ENCODE data around the gene CCDC30. TPM values are rescaled to one million over a fixed set of nuclear protein-coding genes. Genes with fewer than 3 reads are reported as not detected.

Gene CCDC30
- total and polyA plus RNA-seq, 2 experiments from 2014 or later, result 2.6 to 12.9 TPM

- Histone ChIP-seq H3K9me3 (ENCODE audit: low read depth) (no peaks in the 10 kb centered on the region), H3K27ac (no peak overlapping the region), H3K27me3 (no peaks in the 10 kb centered on the region), H3K36me3 (replicated peaks; ENCODE audit: insufficient read depth, low read depth) (no peaks in the 10 kb centered on the region), H3K9me2 (replicated peaks; ENCODE audit: insufficient read depth) (no peaks in the 10 kb centered on the region), H3K4me2 (no peak overlapping the region), H3K4me3 (no peak overlapping the region), H2AFZ (no peak overlapping the region), H3K4me1 (ENCODE audit: insufficient read depth) (peaks cover 4% of the 10 kb centered on the region), H4K20me1 (ENCODE audit: insufficient read depth, poor library complexity, severe bottlenecking) (no peaks in the 10 kb centered on the region), H3K79me2 (no peaks in the 10 kb centered on the region)
- 81% methylated on average over 4 of the region's 4 CpGs for WGBS (ENCODE audit: low lambda C conversion rate, missing lambda C conversion rate)
- TF ChIP-seq, protein P1, sequence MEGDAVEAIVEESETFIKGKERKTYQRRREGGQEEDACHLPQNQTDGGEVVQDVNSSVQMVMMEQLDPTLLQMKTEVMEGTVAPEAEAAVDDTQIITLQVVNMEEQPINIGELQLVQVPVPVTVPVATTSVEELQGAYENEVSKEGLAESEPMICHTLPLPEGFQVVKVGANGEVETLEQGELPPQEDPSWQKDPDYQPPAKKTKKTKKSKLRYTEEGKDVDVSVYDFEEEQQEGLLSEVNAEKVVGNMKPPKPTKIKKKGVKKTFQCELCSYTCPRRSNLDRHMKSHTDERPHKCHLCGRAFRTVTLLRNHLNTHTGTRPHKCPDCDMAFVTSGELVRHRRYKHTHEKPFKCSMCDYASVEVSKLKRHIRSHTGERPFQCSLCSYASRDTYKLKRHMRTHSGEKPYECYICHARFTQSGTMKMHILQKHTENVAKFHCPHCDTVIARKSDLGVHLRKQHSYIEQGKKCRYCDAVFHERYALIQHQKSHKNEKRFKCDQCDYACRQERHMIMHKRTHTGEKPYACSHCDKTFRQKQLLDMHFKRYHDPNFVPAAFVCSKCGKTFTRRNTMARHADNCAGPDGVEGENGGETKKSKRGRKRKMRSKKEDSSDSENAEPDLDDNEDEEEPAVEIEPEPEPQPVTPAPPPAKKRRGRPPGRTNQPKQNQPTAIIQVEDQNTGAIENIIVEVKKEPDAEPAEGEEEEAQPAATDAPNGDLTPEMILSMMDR (IDR thresholded peaks at IDR 0.05; ENCODE audit: poor library complexity), result no peak
- no peak for TF ChIP-seq EZH2phosphoT487 (IDR thresholded peaks at IDR 0.05; ENCODE audit: low read depth, severe bottlenecking, unreplicated experiment)
- TF ChIP-seq EZH2 (IDR thresholded peaks at IDR 0.05; ENCODE audit: borderline replicate concordance), result no peak
- no peak for DNase-seq (ENCODE audit: low spot score)
Observed at GRCh38 chr1:42424201-42424600, 38.9 kb upstream of the CCDC30 start.

GRCh38 chr1:42427240-42427639 is 35.8 kb upstream of the CCDC30 start:
- peaks cover 8% of the 10 kb centered on the region for H3K4me1 ChIP-seq (ENCODE audit: insufficient read depth)
- H2AFZ ChIP-seq, result no peak overlapping the region

GRCh38 chr1:42429603-42430002 is 33.5 kb upstream of the CCDC30 start:
- no peak overlapping the region for H2AFZ ChIP-seq
- H3K27me3 ChIP-seq, result no peaks in the 10 kb centered on the region
- H3K9me2 ChIP-seq (replicated peaks; ENCODE audit: insufficient read depth), result no peaks in the 10 kb centered on the region
- no peaks in the 10 kb centered on the region for H3K9me3 ChIP-seq (ENCODE audit: low read depth)
- 64% methylated on average over 1 of the region's 1 CpG for WGBS (ENCODE audit: low lambda C conversion rate, missing lambda C conversion rate)
- no peaks in the 10 kb centered on the region for H4K20me1 ChIP-seq (ENCODE audit: insufficient read depth, poor library complexity, severe bottlenecking)
- no peak for TF ChIP-seq EZH2 (IDR thresholded peaks at IDR 0.05; ENCODE audit: borderline replicate concordance)
- TF ChIP-seq EZH2phosphoT487 (IDR thresholded peaks at IDR 0.05; ENCODE audit: low read depth, severe bottlenecking, unreplicated experiment), result no peak
- TF ChIP-seq, protein P1 (IDR thresholded peaks at IDR 0.05; ENCODE audit: poor library complexity), result no peak
- H3K4me2 ChIP-seq, result no peak overlapping the region
- no peak overlapping the region for H3K4me3 ChIP-seq
- H3K36me3 ChIP-seq (replicated peaks; ENCODE audit: insufficient read depth, low read depth), result no peaks in the 10 kb centered on the region
- peaks cover 8% of the 10 kb centered on the region for H3K4me1 ChIP-seq (ENCODE audit: insufficient read depth)
- H3K27ac ChIP-seq, result peak overlapping the region; percentile 80
- H3K79me2 ChIP-seq, result no peaks in the 10 kb centered on the region
- DNase-seq (ENCODE audit: low spot score), result no peak

More at GRCh38 chr1:42427240-42427639, 35.8 kb upstream of the CCDC30 start:
- Histone ChIP-seq H3K36me3 (replicated peaks; ENCODE audit: insufficient read depth, low read depth) (no peaks in the 10 kb centered on the region), H3K27ac (no peak overlapping the region), H3K9me2 (replicated peaks; ENCODE audit: insufficient read depth) (no peaks in the 10 kb centered on the region), H4K20me1 (ENCODE audit: insufficient read depth, poor library complexity, severe bottlenecking) (no peaks in the 10 kb centered on the region), H3K4me2 (no peak overlapping the region), H3K9me3 (ENCODE audit: low read depth) (no peaks in the 10 kb centered on the region), H3K4me3 (no peak overlapping the region), H3K79me2 (no peaks in the 10 kb centered on the region), H3K27me3 (no peaks in the 10 kb centered on the region)
- no peak for DNase-seq (ENCODE audit: low spot score)
- WGBS (ENCODE audit: low lambda C conversion rate, missing lambda C conversion rate), result 82% methylated on average over 4 of the region's 4 CpGs
- TF ChIP-seq EZH2 (IDR thresholded peaks at IDR 0.05; ENCODE audit: borderline replicate concordance), result no peak
- no peak for TF ChIP-seq EZH2phosphoT487 (IDR thresholded peaks at IDR 0.05; ENCODE audit: low read depth, severe bottlenecking, unreplicated experiment)
- TF ChIP-seq, protein P1 (IDR thresholded peaks at IDR 0.05; ENCODE audit: poor library complexity), result no peak

Measured in hepatocyte (in vitro differentiated cells).